Ishikawa (cell line): ENCODE data around the gene MELTF.

Experiments used
- FOXM1 ChIP-seq: IDR thresholded peaks from 2 replicates; pipeline ENCODE4 v1.6.1; 2012; ENCODE audit warnings: low read depth, borderline replicate concordance
- MAX ChIP-seq: IDR thresholded peaks from 2 replicates; pipeline ENCODE4 v1.6.1; 2012
- TAF1 ChIP-seq: IDR thresholded peaks from 2 replicates; pipeline ENCODE4 v1.6.1; 2012; ENCODE audit warnings: low read depth, mild to moderate bottlenecking

GRCh38 chr3:196997311-196997710 is 32.3 kb downstream of the MELTF start:
- no peak for TF ChIP-seq FOXM1
- no peak for TF ChIP-seq TAF1
- no peak for TF ChIP-seq MAX
